HG02840 (cell line): ENCODE data around the gene PCSK6.
"Not testable (repeated sequence)": the region's sequence is repeated elsewhere in the genome, so short reads cannot be mapped to it uniquely, and the experiment has no call there.

Experiments
- ATAC-seq: cut with Tn5 transposase; IDR thresholded peaks from one replicate; pipeline ENCODE4 v1.9.1; 2021; ENCODE audit warnings: mild to moderate bottlenecking, moderate library complexity, moderate number of reproducible peaks; ENCODE audit not compliant: unreplicated experiment, low FRiP score

The PCSK6 gene

GRCh38 chr15:101388046-101388445 lies 101.5 kb downstream of the PCSK6 start:
- ATAC-seq: no peak

GRCh38 chr15:101387574-101387973 lies 101.9 kb downstream of the PCSK6 start:
- no peak for ATAC-seq

GRCh38 chr15:101386967-101387366 lies 102.5 kb downstream of the PCSK6 start:
- no peak for ATAC-seq

- ATAC-seq: no peak
Observed at GRCh38 chr15:101386006-101386405, 103.5 kb downstream of the PCSK6 start.

- ATAC-seq: no peak
Observed at GRCh38 chr15:101384276-101384675, 105.2 kb downstream of the PCSK6 start.

- no peak for ATAC-seq
Observed at GRCh38 chr15:101382544-101382943, 107.0 kb downstream of the PCSK6 start.

- no peak for ATAC-seq
Observed at GRCh38 chr15:101381671-101382212, 107.8 kb downstream of the PCSK6 start.

GRCh38 chr15:101380146-101380545 lies 109.4 kb downstream of the PCSK6 start:
- ATAC-seq: no peak

GRCh38 chr15:101379647-101380046 lies 109.9 kb downstream of the PCSK6 start:
- no peak for ATAC-seq

GRCh38 chr15:101378879-101379278 lies 110.6 kb downstream of the PCSK6 start:
- no peak for ATAC-seq

- no peak for ATAC-seq
Observed at GRCh38 chr15:101378171-101378755, 111.2 kb downstream of the PCSK6 start.

- ATAC-seq: no peak
Observed at GRCh38 chr15:101376615-101377395, 112.7 kb downstream of the PCSK6 start.

GRCh38 chr15:101375006-101375405 lies 114.5 kb downstream of the PCSK6 start:
- not testable (repeated sequence) for ATAC-seq

GRCh38 chr15:101374326-101374725 lies 115.2 kb downstream of the PCSK6 start:
- no peak for ATAC-seq

GRCh38 chr15:101373577-101373976 lies 115.9 kb downstream of the PCSK6 start:
- no peak for ATAC-seq

- no peak for ATAC-seq
Observed at GRCh38 chr15:101372960-101373525, 116.5 kb downstream of the PCSK6 start.

- no peak for ATAC-seq
Observed at GRCh38 chr15:101372149-101372577, 117.3 kb downstream of the PCSK6 start.

- ATAC-seq: no peak
Observed at GRCh38 chr15:101371519-101371918, 118.0 kb downstream of the PCSK6 start.

- ATAC-seq: no peak
Observed at GRCh38 chr15:101371081-101371480, 118.4 kb downstream of the PCSK6 start.

GRCh38 chr15:101370330-101371024 lies 119.0 kb downstream of the PCSK6 start:
- ATAC-seq: no peak

- ATAC-seq: no peak
Observed at GRCh38 chr15:101369676-101370075, 119.8 kb downstream of the PCSK6 start.
